ENCODE data around the gene ZFP42. TPM values are rescaled to one million over a fixed set of nuclear protein-coding genes. Genes with fewer than 3 reads are reported as not detected.

The ZFP42 gene
- total and polyA plus RNA-seq, 2 donors (not counting 1 experiment from before 2014, with no cell fraction given) = not detected

- CTCF ChIA-PET = no interaction called here
- Histone ChIP-seq H3K79me2 (ENCODE audit: control insufficient read depth, insufficient read depth, low read length) (no peaks in the 10 kb centered on the region), H3K9ac (ENCODE audit: low read length) (no peak overlapping the region), H3K27me3 (replicated peaks in 1 of 4; ENCODE audit: control extremely low read depth in 1 of 4, control insufficient read depth in 3 of 4, insufficient read depth in 4 of 4, low read length in 3 of 4) (no peaks in the 10 kb centered on the region), H3K9me3 (ENCODE audit: control extremely low read depth in 1 of 3, control insufficient read depth in 2 of 3, insufficient read depth in 1 of 3, low read length in 2 of 3) (peaks cover 0 to 22% (median 0%) of the 10 kb centered on the region in 3 donors), H3K36me3 (replicated peaks in 1 of 2; ENCODE audit: control extremely low read depth in 1 of 2, control insufficient read depth in 1 of 2, extremely low read depth in 1 of 2, insufficient read depth in 2 of 2, low read length in 1 of 2) (no peaks in the 10 kb centered on the region), H4K20me1 (ENCODE audit: control insufficient read depth, insufficient read depth, low read length, poor library complexity, severe bottlenecking) (no peaks in the 10 kb centered on the region), H3K4me3 (ENCODE audit: control extremely low read depth in 1 of 5, extremely low read depth in 1 of 5, insufficient read depth in 1 of 5, low read depth in 2 of 5, low read length in 4 of 5) (no peak overlapping the region), H3K4me2 (replicated peaks; ENCODE audit: low read depth, low read length, poor library complexity, severe bottlenecking) (no peak overlapping the region), H3K4me1 (ENCODE audit: control insufficient read depth in 2 of 2, insufficient read depth in 2 of 2, low read length in 2 of 2) (no peaks in the 10 kb centered on the region), H3K27ac (ENCODE audit: low read length in 2 of 2) (no peak overlapping the region), H2AFZ (ENCODE audit: insufficient read depth, low read depth, low read length, poor library complexity, severe bottlenecking) (no peak overlapping the region)
- intact Hi-C loops (cut with micrococcal nuclease) = no loop called here
- DNase-seq = no peak
- POLR2A ChIA-PET = no interaction called here
- Mint-ChIP-seq H3K27me3 (no peaks in the 10 kb centered on the region), H3K4me1 (no peaks in the 10 kb centered on the region), H3K9me3 (ENCODE audit: insufficient read depth) (peaks cover 2% of the 10 kb centered on the region), H3K4me3 (no peak overlapping the region), H3K27ac (no peak overlapping the region)
- WGBS (ENCODE audit: insufficient coverage) = no CpG with 5 or more reads among the region's 3 CpGs
- no peak for ATAC-seq (ENCODE audit: low read depth)
- TF ChIP-seq CTCF (IDR thresholded peaks at IDR 0.05) (no peak), EZH2 (IDR thresholded peaks at IDR 0.05; ENCODE audit: borderline replicate concordance, insufficient read depth, low read depth, low read length, poor library complexity, severe bottlenecking) (no peak)
These were observed 34.8 kb downstream of the ZFP42 start for GRCh38 chr4:188030401-188030800.

- Histone ChIP-seq H3K9me3 (ENCODE audit: control extremely low read depth in 1 of 3, control insufficient read depth in 2 of 3, insufficient read depth in 1 of 3, low read length in 2 of 3) (peaks cover 0 to 30% (median 0%) of the 10 kb centered on the region in 3 donors), H2AFZ (ENCODE audit: insufficient read depth, low read depth, low read length, poor library complexity, severe bottlenecking) (peak overlapping the region; percentile 55), H3K4me2 (replicated peaks; ENCODE audit: low read depth, low read length, poor library complexity, severe bottlenecking) (no peak overlapping the region), H3K27me3 (replicated peaks in 1 of 4; ENCODE audit: control extremely low read depth in 1 of 4, control insufficient read depth in 3 of 4, insufficient read depth in 4 of 4, low read length in 3 of 4) (no peaks in the 10 kb centered on the region), H3K9ac (ENCODE audit: low read length) (no peak overlapping the region), H3K27ac (ENCODE audit: low read length in 2 of 2) (no peak overlapping the region), H3K79me2 (ENCODE audit: control insufficient read depth, insufficient read depth, low read length) (no peaks in the 10 kb centered on the region), H4K20me1 (ENCODE audit: control insufficient read depth, insufficient read depth, low read length, poor library complexity, severe bottlenecking) (no peaks in the 10 kb centered on the region), H3K4me3 (ENCODE audit: control extremely low read depth in 1 of 5, extremely low read depth in 1 of 5, insufficient read depth in 1 of 5, low read depth in 2 of 5, low read length in 4 of 5) (no peak overlapping the region), H3K4me1 (ENCODE audit: control insufficient read depth in 2 of 2, insufficient read depth in 2 of 2, low read length in 2 of 2) (no peaks in the 10 kb centered on the region), H3K36me3 (replicated peaks in 1 of 2; ENCODE audit: control extremely low read depth in 1 of 2, control insufficient read depth in 1 of 2, extremely low read depth in 1 of 2, insufficient read depth in 2 of 2, low read length in 1 of 2) (no peaks in the 10 kb centered on the region)
- no peak overlapping the region for H3K4me3 Mint-ChIP-seq
- H3K4me1 Mint-ChIP-seq = no peaks in the 10 kb centered on the region
- POLR2A ChIA-PET = no interaction called here
- 35% methylated on average over 13 of the region's 18 CpGs for WGBS (ENCODE audit: insufficient coverage)
- H3K9me3 Mint-ChIP-seq (ENCODE audit: insufficient read depth) = peaks cover 2% of the 10 kb centered on the region
- CTCF ChIA-PET = no interaction called here
- no peaks in the 10 kb centered on the region for H3K27me3 Mint-ChIP-seq
- no peak overlapping the region for H3K27ac Mint-ChIP-seq
- no peak for DNase-seq
- no peak for ATAC-seq (ENCODE audit: low read depth)
- TF ChIP-seq CTCF (IDR thresholded peaks at IDR 0.05) (no peak), EZH2 (IDR thresholded peaks at IDR 0.05; ENCODE audit: borderline replicate concordance, insufficient read depth, low read depth, low read length, poor library complexity, severe bottlenecking) (no peak)
- intact Hi-C loops (cut with micrococcal nuclease) = no loop called here
These were observed 36.2 kb downstream of the ZFP42 start for GRCh38 chr4:188031751-188032150.

Measured in B cell (primary cell).